RWPE1 (cell line): ENCODE data around the gene FLAD1.

Experiments
- CTCF ChIA-PET: fragments of 350-600 bp; sonication (Branson Sonifier 250); formaldehyde crosslinking; extraction: SDS; loops from one replicate; lab custom pipeline; 2021; lab: Yijun Ruan, JAX
- POLR2A ChIA-PET: fragments of 400-600 bp; formaldehyde crosslinking; extraction: SDS; loops from one replicate; lab custom pipeline; 2020; ENCODE audit warnings: antibody characterized with exemption; ENCODE audit not compliant: low non-redundant PET; lab: Yijun Ruan, JAX
- DNase-seq: peaks from one replicate; pipeline ENCODE4 v3.0.0; 2012; ENCODE audit warnings: low spot score
- H3K27ac ChIP-seq: fragments of 450-650 bp; 2 replicates; pipeline ENCODE4 v1.5.1; 2017
- CTCF ChIP-seq: fragments of 450-650 bp; conservative IDR thresholded peaks from 2 replicates; pipeline ENCODE4 v1.5.1; 2017; ENCODE audit warnings: low read depth, mild to moderate bottlenecking

Gene FLAD1

DNA sequence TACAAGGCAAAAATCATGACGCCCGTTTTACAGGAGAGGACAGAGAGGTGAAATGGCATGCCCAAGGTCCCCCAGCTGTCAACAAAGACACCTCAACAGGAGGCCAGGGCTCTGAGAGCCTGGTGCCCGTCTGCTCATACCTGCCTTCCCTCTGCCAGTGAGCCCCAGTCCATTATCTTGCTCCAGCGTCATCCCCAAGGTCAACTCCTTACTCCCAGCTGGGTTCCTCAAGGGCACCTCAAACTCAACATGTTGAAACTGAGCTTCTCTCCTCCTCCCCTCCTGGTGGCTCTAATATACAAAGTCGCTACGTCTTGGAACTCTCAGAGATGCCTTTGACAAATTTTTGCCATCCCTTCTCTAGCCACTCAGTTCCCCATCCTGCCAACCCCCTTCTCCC is 30.5 kb upstream of the FLAD1 start:
- H3K27ac ChIP-seq = no peak overlapping the region

DNA sequence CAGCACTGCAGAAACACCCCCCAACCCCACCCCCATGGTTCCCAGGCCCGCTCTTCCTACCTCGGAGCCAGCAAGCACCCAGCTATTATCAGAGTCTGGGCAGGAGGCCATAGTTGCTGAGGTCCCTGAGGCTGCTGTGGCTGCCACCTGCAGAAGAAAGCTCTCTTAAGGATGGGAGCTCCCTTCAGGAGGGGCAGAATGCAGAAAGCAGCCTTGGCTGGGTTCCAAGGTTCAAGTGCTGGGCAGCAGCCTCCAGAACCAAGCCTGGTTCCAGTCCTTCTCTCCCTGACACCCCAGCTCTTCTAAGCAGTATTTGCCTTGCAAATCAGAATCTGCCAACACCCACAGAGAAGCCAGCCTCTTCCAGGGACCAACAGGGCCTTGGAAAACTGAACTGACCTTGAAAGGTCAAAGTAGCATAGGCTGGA is 29.5 kb upstream of the FLAD1 start:
- TF ChIP-seq CTCF = no peak
- no peak overlapping the region for H3K27ac ChIP-seq
- CTCF ChIA-PET = interaction anchor here (0.5 to 0.6 kb wide), 2 partner anchors 22 to 108 kb away, joined by 4 to 5 read pairs; no protein-coding TSS in a partner anchor
- POLR2A ChIA-PET = interaction anchor here (0.6 kb wide), 1 partner anchor 31 kb away, joined by 4 read pairs; no protein-coding TSS in a partner anchor
- no peak for DNase-seq

More for the DNA sequence above, 30.5 kb upstream of the FLAD1 start:
- TF ChIP-seq CTCF = no peak
- DNase-seq = no peak
- ChIA-PET POLR2A (no interaction called here), CTCF (no interaction called here)

DNA sequence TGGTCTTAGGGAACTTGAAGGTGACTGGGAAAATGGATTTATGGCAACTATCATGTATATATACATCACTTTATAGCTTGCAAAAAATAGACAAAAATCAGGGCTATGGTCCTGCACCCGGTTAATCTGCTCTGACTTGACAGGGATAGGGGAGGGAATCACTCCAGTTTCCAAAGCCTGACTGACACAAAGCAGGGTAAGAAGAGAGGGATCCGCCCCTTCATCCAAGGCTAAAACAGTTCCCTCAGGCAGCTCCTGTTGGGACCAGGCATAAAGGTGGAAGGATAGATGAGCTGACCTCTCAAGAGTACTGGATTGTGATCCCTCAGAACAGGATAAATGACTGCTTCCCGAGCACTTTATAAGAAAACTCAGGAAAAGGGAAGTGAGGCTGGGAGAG is 28.6 kb upstream of the FLAD1 start:
- DNase-seq = no peak
- H3K27ac ChIP-seq = no peak overlapping the region
- ChIA-PET POLR2A (no interaction called here), CTCF (interaction anchor here (0.6 kb wide), 1 partner anchor 1008 kb away, joined by 3 read pairs; the partner anchor contains the start of gene DENND4B)
- TF ChIP-seq CTCF = no peak

DNA sequence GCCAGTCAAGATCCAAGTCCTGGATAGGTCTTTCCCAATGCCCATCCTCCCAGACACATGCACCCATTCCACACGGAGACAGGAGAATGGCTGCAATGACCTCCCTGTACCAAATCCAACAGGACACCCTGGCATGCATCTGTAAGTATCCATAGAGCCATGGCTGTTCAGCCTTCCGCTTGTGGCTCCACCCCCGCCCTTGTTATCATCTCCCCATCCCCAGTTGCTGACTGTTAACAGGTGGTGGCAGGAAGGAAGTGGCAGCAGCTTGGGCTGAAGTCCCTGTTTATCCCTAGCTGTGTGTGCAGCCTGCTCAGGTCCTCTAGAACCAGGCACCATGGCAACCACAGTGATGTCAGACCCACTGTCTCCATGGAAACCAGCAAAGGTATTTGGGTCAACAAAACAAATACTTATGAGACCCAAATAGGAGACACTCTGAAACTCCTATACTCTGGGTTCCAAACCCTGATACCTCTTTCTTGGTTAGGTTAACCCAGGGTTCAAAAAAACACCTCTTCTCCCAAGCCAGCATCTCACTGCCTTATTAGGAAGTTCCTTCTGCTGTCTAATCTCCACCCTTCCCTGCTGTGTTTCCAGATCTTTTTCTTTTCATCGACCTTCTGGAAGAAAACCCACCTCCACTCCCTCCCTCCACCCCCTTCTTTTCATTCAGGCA is 28.0 kb upstream of the FLAD1 start:
- peak overlapping the region; percentile 80 for H3K27ac ChIP-seq
- CTCF ChIA-PET = interaction anchor here (0.7 to 1.3 kb wide), 3 partner anchors 38 to 137 kb away, joined by 3 to 4 read pairs (median 4); partner anchors contain the start of gene LENEP
- POLR2A ChIA-PET = interaction anchor here (0.6 to 0.7 kb wide), 3 partner anchors 9 to 30 kb away, joined by 3 to 4 read pairs (median 3); partner anchors contain the start of gene SHC1
- no peak for DNase-seq
- TF ChIP-seq CTCF = no peak

DNA sequence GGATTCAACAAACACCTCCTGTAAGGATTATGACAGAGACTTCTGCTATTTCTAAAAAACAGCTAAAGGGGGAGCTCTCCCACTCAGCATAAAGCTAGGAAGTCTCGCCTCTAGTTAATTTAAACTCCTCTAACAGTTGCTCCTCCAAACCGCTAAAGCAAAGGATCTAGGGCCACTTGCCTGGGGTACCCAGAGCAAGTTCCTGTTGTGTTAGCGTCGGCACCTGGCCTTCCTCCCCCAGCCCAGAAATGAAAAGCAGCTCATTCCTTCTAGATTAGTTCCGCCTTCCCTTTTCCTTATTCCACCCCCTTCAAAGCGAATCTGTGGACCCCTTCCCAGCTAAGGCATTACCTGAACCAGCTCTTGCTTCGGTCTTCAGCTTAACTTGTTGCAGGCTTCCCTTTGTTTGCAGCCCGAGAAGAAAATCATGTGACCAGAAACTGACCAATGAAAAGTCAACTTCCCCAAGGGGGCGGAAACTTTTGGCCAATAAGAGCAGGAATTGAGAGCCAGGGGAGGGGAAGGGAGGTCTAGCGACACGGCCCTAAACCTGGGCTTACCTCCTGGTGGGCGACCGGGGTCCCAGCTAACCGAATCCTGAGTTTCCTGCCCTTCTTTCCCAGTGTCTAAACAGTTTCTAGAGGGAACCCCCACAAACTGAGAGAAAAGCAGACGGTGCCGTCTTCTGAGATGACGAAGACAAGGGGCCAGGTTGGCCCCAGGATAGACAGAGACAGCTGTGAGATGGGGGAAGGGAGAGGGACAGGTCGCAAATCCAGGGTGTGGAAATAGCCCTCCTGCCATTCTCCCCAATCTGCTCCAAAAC is 27.2 kb upstream of the FLAD1 start, which contains the start of gene PBXIP1:
Gene PBXIP1 (minus strand): TSS at position 382 of the 826 bp plus-strand sequence. CDS start 2,378 bp downstream, outside the sequence.
- TF ChIP-seq CTCF = peak; percentile 52
- peak; percentile 98 for DNase-seq

DNA sequence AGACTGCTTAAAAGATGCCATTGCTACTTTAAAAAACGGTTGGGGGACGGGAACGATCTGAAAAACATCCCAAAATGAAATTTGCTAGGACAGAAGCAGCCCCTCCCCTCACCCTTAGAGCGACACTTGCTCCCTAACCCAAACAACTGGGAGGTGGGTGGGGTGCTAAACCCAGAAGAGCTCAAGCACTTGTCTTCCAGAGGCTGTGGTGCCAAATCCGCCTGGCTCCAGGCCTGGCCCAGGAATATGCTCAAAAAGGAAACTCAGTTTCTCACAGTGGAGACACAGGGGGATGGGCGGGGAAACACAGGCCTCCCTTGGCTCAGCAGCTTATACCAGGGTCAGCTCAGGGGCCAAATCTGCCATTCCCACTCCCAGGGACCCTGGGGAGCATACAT is 26.6 kb upstream of the FLAD1 start:
- DNase-seq = no peak
- TF ChIP-seq CTCF = no peak
- peak overlapping the region; percentile 80 for H3K27ac ChIP-seq
- ChIA-PET CTCF (interaction anchor here (0.6 to 1.2 kb wide), 3 partner anchors 33 to 252 kb away, joined by 4 to 5 read pairs (median 4); partner anchors contain the start of gene MTX1), POLR2A (no interaction called here)

More for the DNA sequence above, 27.2 kb upstream of the FLAD1 start, which contains the start of gene PBXIP1:
- CTCF ChIA-PET = interaction anchor here (0.7 to 1.3 kb wide), 5 partner anchors 34 to 136 kb away, joined by 3 to 5 read pairs (median 4); partner anchors contain the start of gene LENEP
- H3K27ac ChIP-seq = peak within 1 kb of the TSS; percentile 80
- POLR2A ChIA-PET = interaction anchor here (0.6 to 0.7 kb wide), 3 partner anchors 10 to 29 kb away, joined by 3 to 4 read pairs (median 3); partner anchors contain the start of gene SHC1
